ENCODE measurements around the gene BACE1. TPM values are rescaled to one million over a fixed set of nuclear protein-coding genes. Genes with fewer than 3 reads are reported as not detected.

BACE1 gene
- total RNA-seq, 2 donors from 2014 or later, result 0.21 to 0.89 TPM

- Mint-ChIP-seq H3K36me3 (no peaks in the 10 kb centered on the region), H3K4me3 (no peak overlapping the region), H3K4me1 (ENCODE audit: low read depth in 2 of 2) (peaks cover 0 to 2% of the 10 kb centered on the region in 2 donors), H3K9me3 (no peaks in the 10 kb centered on the region), H3K27me3 (peaks cover 5 to 6% of the 10 kb centered on the region in 2 donors), H3K27ac (peak overlapping the region in 1 of 2 donors; percentile 24)
- ATAC-seq (peak in 1 of 2 donors; percentile 44), DNase-seq (ENCODE audit: low spot score) (no peak)
Measured at GRCh38 chr11:117299351-117300282, 16.4 kb downstream of the BACE1 start.

- DNase-seq (ENCODE audit: low spot score), result no peak
- Mint-ChIP-seq H3K4me1 (ENCODE audit: low read depth in 2 of 2) (peaks cover 0 to 2% of the 10 kb centered on the region in 2 donors), H3K36me3 (no peaks in the 10 kb centered on the region), H3K27me3 (peaks cover 5 to 6% of the 10 kb centered on the region in 2 donors), H3K9me3 (no peaks in the 10 kb centered on the region), H3K27ac (no peak overlapping the region), H3K4me3 (no peak overlapping the region)
- ATAC-seq, result no peak
Measured at GRCh38 chr11:117298195-117298594, 17.9 kb downstream of the BACE1 start.

GRCh38 chr11:117296881-117297280 is 19.2 kb downstream of the BACE1 start:
- peaks cover 0 to 2% of the 10 kb centered on the region in 2 donors for H3K4me1 Mint-ChIP-seq (ENCODE audit: low read depth in 2 of 2)
- H3K36me3 Mint-ChIP-seq, result no peaks in the 10 kb centered on the region
- H3K27me3 Mint-ChIP-seq, result peaks cover 5 to 6% of the 10 kb centered on the region in 2 donors
- ATAC-seq, result no peak
- H3K4me3 Mint-ChIP-seq, result no peak overlapping the region
- DNase-seq (ENCODE audit: low spot score), result no peak
- H3K27ac Mint-ChIP-seq, result no peak overlapping the region
- no peaks in the 10 kb centered on the region for H3K9me3 Mint-ChIP-seq

- Mint-ChIP-seq H3K4me1 (ENCODE audit: low read depth in 2 of 2) (peaks cover 0 to 3% of the 10 kb centered on the region in 2 donors), H3K27ac (no peak overlapping the region), H3K9me3 (no peaks in the 10 kb centered on the region), H3K36me3 (no peaks in the 10 kb centered on the region), H3K4me3 (no peak overlapping the region), H3K27me3 (peaks cover 0 to under 1% of the 10 kb centered on the region in 2 donors)
- DNase-seq (ENCODE audit: low spot score), result no peak
- ATAC-seq, result peak in 1 of 2 donors; percentile 7
Measured at GRCh38 chr11:117295438-117296137, 20.5 kb downstream of the BACE1 start.

GRCh38 chr11:117292616-117293015 is 23.4 kb downstream of the BACE1 start:
- ATAC-seq, result no peak
- Mint-ChIP-seq H3K36me3 (no peaks in the 10 kb centered on the region), H3K4me3 (no peak overlapping the region), H3K27ac (no peak overlapping the region), H3K9me3 (no peaks in the 10 kb centered on the region), H3K4me1 (ENCODE audit: low read depth in 2 of 2) (peaks cover 0 to 3% of the 10 kb centered on the region in 2 donors), H3K27me3 (no peaks in the 10 kb centered on the region)
- DNase-seq (ENCODE audit: low spot score), result no peak

GRCh38 chr11:117290809-117291396 is 25.2 kb downstream of the BACE1 start, which contains the start of gene BACE1-AS:
Gene BACE1-AS, plus strand, starts transcription at chr11:117291346.
- no peak for ATAC-seq
- peaks cover 0 to 3% of the 10 kb centered on the region in 2 donors for H3K4me1 Mint-ChIP-seq (ENCODE audit: low read depth in 2 of 2)
- H3K36me3 Mint-ChIP-seq, result no peaks in the 10 kb centered on the region

GRCh38 chr11:117289795-117290194 is 26.3 kb downstream of the BACE1 start:
- DNase-seq (ENCODE audit: low spot score), result no peak
- Mint-ChIP-seq H3K36me3 (no peaks in the 10 kb centered on the region), H3K4me1 (ENCODE audit: low read depth in 2 of 2) (peaks cover 0 to 3% of the 10 kb centered on the region in 2 donors)

More at GRCh38 chr11:117290809-117291396, 25.2 kb downstream of the BACE1 start, which contains the start of gene BACE1-AS:
- DNase-seq (ENCODE audit: low spot score), result no peak
- H3K4me3 Mint-ChIP-seq, result no peak within 1 kb of the TSS
- H3K9me3 Mint-ChIP-seq, result no peaks in the 10 kb centered on the region
- H3K27ac Mint-ChIP-seq, result no peak within 1 kb of the TSS
- H3K27me3 Mint-ChIP-seq, result no peaks in the 10 kb centered on the region

GRCh38 chr11:117287668-117288067 is 28.4 kb downstream of the BACE1 start:
- H3K4me3 Mint-ChIP-seq, result no peak overlapping the region
- no peaks in the 10 kb centered on the region for H3K27me3 Mint-ChIP-seq
- ATAC-seq, result no peak
- no peak for DNase-seq (ENCODE audit: low spot score)
- H3K27ac Mint-ChIP-seq, result no peak overlapping the region
- H3K9me3 Mint-ChIP-seq, result no peaks in the 10 kb centered on the region
- H3K36me3 Mint-ChIP-seq, result peaks cover 8% of the 10 kb centered on the region
- peaks cover 0 to 3% of the 10 kb centered on the region in 2 donors for H3K4me1 Mint-ChIP-seq (ENCODE audit: low read depth in 2 of 2)

More at GRCh38 chr11:117289795-117290194, 26.3 kb downstream of the BACE1 start:
- ATAC-seq, result no peak
- Mint-ChIP-seq H3K9me3 (no peaks in the 10 kb centered on the region), H3K27ac (no peak overlapping the region), H3K27me3 (no peaks in the 10 kb centered on the region), H3K4me3 (no peak overlapping the region)

GRCh38 chr11:117286588-117286987 is 29.5 kb downstream of the BACE1 start:
- no peaks in the 10 kb centered on the region for H3K9me3 Mint-ChIP-seq
- H3K27me3 Mint-ChIP-seq, result no peaks in the 10 kb centered on the region
- H3K4me3 Mint-ChIP-seq, result no peak overlapping the region
- DNase-seq (ENCODE audit: low spot score) (no peak), ATAC-seq (no peak)
- peaks cover 0 to 3% of the 10 kb centered on the region in 2 donors for H3K4me1 Mint-ChIP-seq (ENCODE audit: low read depth in 2 of 2)
- H3K27ac Mint-ChIP-seq, result no peak overlapping the region
- peaks cover 19% of the 10 kb centered on the region for H3K36me3 Mint-ChIP-seq

GRCh38 chr11:117284053-117284452 is 32.0 kb downstream of the BACE1 start:
- H3K27me3 Mint-ChIP-seq, result no peaks in the 10 kb centered on the region
- H3K9me3 Mint-ChIP-seq, result no peaks in the 10 kb centered on the region
- H3K36me3 Mint-ChIP-seq, result peaks cover 24% of the 10 kb centered on the region
- peaks cover 6 to 9% of the 10 kb centered on the region in 2 donors for H3K4me1 Mint-ChIP-seq (ENCODE audit: low read depth in 2 of 2)
- DNase-seq (ENCODE audit: low spot score) (no peak), ATAC-seq (no peak)
- H3K4me3 Mint-ChIP-seq, result no peak overlapping the region
- H3K27ac Mint-ChIP-seq, result no peak overlapping the region

GRCh38 chr11:117282956-117283355 is 33.1 kb downstream of the BACE1 start:
- Mint-ChIP-seq H3K9me3 (no peaks in the 10 kb centered on the region), H3K4me3 (no peak overlapping the region), H3K36me3 (peaks cover 24% of the 10 kb centered on the region), H3K27ac (no peak overlapping the region), H3K27me3 (no peaks in the 10 kb centered on the region), H3K4me1 (ENCODE audit: low read depth in 2 of 2) (peaks cover 6 to 9% of the 10 kb centered on the region in 2 donors)
- ATAC-seq, result no peak
- DNase-seq (ENCODE audit: low spot score), result no peak

- DNase-seq (ENCODE audit: low spot score) (no peak), ATAC-seq (no peak)
- peaks cover 6 to 9% of the 10 kb centered on the region in 2 donors for H3K4me1 Mint-ChIP-seq (ENCODE audit: low read depth in 2 of 2)
- no peak overlapping the region for H3K4me3 Mint-ChIP-seq
- H3K9me3 Mint-ChIP-seq, result no peaks in the 10 kb centered on the region
- peaks cover 24% of the 10 kb centered on the region for H3K36me3 Mint-ChIP-seq
- H3K27me3 Mint-ChIP-seq, result no peaks in the 10 kb centered on the region
- H3K27ac Mint-ChIP-seq, result no peak overlapping the region
Measured at GRCh38 chr11:117281869-117282268, 34.2 kb downstream of the BACE1 start.

GRCh38 chr11:117281159-117281558 is 34.9 kb downstream of the BACE1 start:
- no peak for ATAC-seq
- no peak for DNase-seq (ENCODE audit: low spot score)
- no peaks in the 10 kb centered on the region for H3K27me3 Mint-ChIP-seq
- H3K36me3 Mint-ChIP-seq, result peaks cover 24% of the 10 kb centered on the region
- H3K9me3 Mint-ChIP-seq, result no peaks in the 10 kb centered on the region
- no peak overlapping the region for H3K4me3 Mint-ChIP-seq
- peaks cover 6 to 9% of the 10 kb centered on the region in 2 donors for H3K4me1 Mint-ChIP-seq (ENCODE audit: low read depth in 2 of 2)
- no peak overlapping the region for H3K27ac Mint-ChIP-seq

Data from natural killer cell treated with Interleukin-12 subunit alpha and Interleukin-12 subunit beta and Interleukin-15 and Interleukin-18, amount 100 ng/mL, for 72 hours (primary cell).